GM18951 (cell line): Measurements from ENCODE around the gene GNAQ.

ENCODE experiments used
- POLR2A ChIP-seq: IDR thresholded peaks from 4 replicates; pipeline ENCODE4 v1.6.1; 2011; ENCODE audit warnings: mild to moderate bottlenecking; ENCODE audit not compliant: insufficient read length, insufficient read depth; ENCODE audit errors: extremely low read depth
- in situ Hi-C: fragments of 300-500 bp; cut with MboI; formaldehyde crosslinking; loops from one replicate; pipeline ENCODE4 v1.12.0; 2022; ENCODE audit warnings: low sequenced_read_pairs, mixed read lengths, inconsistent platforms; ENCODE audit not compliant: unreplicated experiment

GNAQ gene

DNA sequence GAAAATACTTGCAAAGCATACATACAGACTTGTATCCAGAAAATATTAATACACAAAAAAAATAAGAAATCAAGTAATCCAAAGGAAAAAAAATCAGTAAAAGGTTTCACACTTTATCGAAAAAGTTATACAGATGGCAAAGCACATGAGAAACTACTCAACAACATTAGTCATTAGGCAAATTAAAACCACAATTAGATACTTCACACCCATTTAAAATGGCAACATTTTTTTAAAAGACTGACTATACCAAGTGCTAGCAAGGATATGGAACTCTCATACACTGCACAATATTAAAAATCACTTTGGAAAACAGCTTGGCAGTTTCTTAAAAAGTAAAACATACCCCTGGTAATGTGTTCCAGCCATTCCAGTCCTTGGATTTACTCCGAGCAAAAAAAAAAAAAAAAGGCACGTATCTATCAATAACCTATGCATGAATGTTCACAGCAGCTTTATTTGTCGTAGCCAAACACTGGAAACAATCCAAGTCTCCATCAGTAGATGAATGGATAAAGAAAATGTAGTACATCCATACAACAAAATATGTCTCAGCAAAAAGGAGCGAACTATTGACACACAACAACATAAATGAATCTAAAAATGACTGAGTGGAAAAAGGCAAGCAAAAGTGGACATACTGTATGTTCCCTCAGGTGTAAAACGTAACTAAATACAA is 66.0 kb downstream of the GNAQ start:
- TF ChIP-seq POLR2A, result no peak
- in situ Hi-C loops, result no loop called here

- in situ Hi-C loops, result no loop called here
- no peak for TF ChIP-seq POLR2A
These were observed 67.4 kb downstream of the GNAQ start for GRCh38 chr9:77964258-77964657.

DNA sequence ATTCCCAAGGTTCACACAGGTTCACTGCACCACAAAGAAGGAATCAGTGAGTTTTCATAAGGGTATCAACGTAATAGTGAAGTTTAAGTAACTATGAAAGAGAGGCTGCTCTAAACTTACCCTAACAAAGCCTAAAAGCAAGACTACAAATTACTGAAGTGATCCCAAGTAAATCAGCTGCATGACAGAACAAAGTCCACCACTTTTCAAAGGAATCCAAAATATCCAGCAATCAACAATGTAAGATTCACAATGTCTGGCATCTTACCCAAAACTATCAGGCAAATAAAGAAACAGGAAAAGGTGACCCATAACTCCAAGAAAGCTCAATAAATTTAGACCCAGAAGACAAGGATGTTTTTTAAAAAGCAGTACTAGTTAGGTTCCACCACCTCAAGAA is 70.1 kb downstream of the GNAQ start:
- TF ChIP-seq POLR2A, result no peak
- in situ Hi-C loops, result no loop called here

DNA sequence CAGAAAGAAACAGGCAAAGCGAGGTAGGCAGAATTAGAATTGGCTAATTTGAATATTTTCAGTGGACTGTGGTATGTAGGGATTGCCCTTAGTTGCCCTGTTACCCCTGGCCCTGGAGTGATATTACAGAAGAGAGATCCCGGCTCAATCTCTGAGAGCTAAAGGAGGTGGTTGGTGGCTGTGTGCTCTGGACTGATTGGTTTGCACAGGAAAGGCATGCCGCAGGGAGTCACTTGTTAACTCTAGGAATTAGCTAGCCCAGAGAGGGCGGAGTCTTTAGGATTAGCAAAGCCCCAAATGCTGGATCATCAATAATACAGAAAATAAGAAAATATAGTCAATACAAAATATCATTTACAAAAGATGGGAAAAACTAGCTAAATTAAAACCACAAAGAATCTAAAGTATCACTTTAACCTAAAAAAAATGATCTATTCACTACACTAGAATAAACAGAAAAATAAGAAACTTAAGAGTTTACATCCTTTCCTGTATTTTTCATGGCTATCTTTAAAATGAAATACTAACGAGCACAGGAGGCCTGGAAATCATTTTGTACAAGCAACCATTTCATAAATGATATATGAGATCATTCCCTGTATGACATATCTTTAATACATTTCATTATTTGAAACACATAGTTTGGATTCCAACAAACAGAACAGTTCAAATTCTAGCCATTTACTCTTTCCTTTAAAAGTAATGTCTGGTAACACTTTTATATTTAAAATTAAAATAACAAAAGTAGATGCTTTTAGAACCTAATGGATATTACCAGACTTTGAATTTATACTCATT is 71.1 kb downstream of the GNAQ start:
- in situ Hi-C loops, result no loop called here
- no peak for TF ChIP-seq POLR2A

- TF ChIP-seq POLR2A, result no peak
- in situ Hi-C loops, result no loop called here
These were observed 71.8 kb downstream of the GNAQ start for GRCh38 chr9:77959803-77960202.

DNA sequence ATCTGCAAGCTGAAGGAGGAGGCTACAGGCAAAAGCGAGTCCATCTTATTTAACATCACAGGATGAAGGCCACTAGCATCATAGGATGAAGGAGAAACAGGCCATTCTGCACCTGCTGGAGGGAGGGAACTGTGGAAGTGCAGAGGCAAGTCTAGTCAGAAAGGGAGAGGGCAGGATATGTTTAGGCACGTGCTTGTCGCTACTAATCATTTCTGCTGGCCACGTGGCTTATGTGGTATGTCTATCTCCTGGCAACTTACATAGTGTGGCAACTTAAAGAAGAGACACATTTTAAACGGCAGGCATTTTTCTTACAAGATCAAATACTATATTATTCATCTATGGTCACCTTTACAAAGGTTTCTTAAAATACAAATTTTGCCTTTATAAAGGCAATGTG is 74.0 kb downstream of the GNAQ start:
- no peak for TF ChIP-seq POLR2A
- in situ Hi-C loops, result no loop called here

GRCh38 chr9:77956555-77956954 is 75.1 kb downstream of the GNAQ start:
- in situ Hi-C loops, result no loop called here
- no peak for TF ChIP-seq POLR2A

- no peak for TF ChIP-seq POLR2A
- in situ Hi-C loops, result no loop called here
These were observed 77.0 kb downstream of the GNAQ start for GRCh38 chr9:77954666-77955015.

- in situ Hi-C loops, result no loop called here
- no peak for TF ChIP-seq POLR2A
These were observed 77.5 kb downstream of the GNAQ start for GRCh38 chr9:77954013-77954665.

GRCh38 chr9:77953590-77953989 is 78.0 kb downstream of the GNAQ start:
- TF ChIP-seq POLR2A, result no peak
- in situ Hi-C loops, result no loop called here

- in situ Hi-C loops, result no loop called here
- no peak for TF ChIP-seq POLR2A
These were observed 78.8 kb downstream of the GNAQ start for GRCh38 chr9:77952635-77953328.

DNA sequence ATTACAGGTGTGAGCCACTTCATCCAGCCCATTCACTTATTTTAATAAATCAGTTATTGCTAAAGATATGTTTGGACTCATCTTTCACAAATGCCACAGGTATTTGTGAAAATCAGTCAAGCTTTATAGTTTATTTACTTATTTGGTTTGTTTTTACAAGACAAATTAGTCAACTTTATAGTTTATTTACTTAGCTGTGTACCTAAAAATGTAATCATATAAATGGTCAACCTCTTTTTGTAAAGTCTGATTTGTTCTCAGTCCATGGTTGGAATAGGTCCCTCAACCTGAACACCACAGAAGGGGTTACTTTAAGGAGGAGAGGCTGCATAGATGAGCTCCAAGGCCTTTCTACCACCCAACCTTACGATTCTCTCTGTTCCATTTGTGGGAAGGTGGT is 80.2 kb downstream of the GNAQ start:
- TF ChIP-seq POLR2A, result no peak
- in situ Hi-C loops, result no loop called here

GRCh38 chr9:77949751-77950436 is 81.7 kb downstream of the GNAQ start:
- TF ChIP-seq POLR2A, result no peak
- in situ Hi-C loops, result no loop called here
